Right lobe of liver (tissue), 4 donors: Measurements from ENCODE around the gene THAP7.

Experiments used
- POLR2A ChIP-seq: fragments of 450-650 bp; IDR thresholded peaks from one replicate; pipeline ENCODE4 v1.6.1; 2017; ENCODE audit warnings: antibody characterized with exemption, mild to moderate bottlenecking
- TF ChIP-seq, protein P1 (sequence below), 4 donors: fragments of 200-600 bp in 3 of 4; fragments of 450-650 bp in 1 of 4; IDR thresholded peaks; one replicate each; pipeline versions ENCODE4 v1.5.1 to v1.8.0; 2016 to 2022; ENCODE audit warnings: antibody characterized with exemption in 4 of 4, mild to moderate bottlenecking in 2 of 4
- donor health status: DM: no; HTN: no; CAD: no.
- donor health status: DM: no; HTN: no; CAD: no.
- donor health status: DM: no; HTN: yes; CAD: no.

DNA sequence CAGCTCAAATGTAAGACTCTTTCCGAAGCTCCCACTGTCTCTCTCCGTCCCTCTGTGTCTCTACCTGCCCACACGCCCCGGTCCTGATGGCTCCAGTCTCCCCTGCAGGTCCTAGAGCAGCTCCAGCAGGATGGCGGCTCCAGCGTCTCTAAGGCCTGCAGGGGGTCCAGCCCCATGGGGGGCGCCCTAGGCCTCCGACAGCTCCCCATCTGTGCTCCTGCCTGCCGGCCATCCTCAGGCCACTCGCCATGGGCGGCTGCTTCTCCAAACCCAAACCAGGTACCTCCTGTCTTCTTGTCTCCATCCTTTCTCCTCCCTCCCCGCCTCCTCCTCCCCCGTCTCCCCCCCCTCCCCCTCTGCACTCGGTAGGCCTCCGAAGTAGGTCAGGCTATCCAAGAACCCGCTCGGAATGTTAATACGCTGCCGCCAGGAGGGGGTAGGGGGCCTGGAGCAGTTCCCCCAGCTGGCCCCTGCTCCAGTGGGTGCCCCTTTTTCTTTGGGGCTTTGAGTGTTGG is 34.2 kb downstream of the THAP7 start:
- TF ChIP-seq POLR2A, result no peak
- TF ChIP-seq, protein P1, sequence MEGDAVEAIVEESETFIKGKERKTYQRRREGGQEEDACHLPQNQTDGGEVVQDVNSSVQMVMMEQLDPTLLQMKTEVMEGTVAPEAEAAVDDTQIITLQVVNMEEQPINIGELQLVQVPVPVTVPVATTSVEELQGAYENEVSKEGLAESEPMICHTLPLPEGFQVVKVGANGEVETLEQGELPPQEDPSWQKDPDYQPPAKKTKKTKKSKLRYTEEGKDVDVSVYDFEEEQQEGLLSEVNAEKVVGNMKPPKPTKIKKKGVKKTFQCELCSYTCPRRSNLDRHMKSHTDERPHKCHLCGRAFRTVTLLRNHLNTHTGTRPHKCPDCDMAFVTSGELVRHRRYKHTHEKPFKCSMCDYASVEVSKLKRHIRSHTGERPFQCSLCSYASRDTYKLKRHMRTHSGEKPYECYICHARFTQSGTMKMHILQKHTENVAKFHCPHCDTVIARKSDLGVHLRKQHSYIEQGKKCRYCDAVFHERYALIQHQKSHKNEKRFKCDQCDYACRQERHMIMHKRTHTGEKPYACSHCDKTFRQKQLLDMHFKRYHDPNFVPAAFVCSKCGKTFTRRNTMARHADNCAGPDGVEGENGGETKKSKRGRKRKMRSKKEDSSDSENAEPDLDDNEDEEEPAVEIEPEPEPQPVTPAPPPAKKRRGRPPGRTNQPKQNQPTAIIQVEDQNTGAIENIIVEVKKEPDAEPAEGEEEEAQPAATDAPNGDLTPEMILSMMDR (IDR thresholded peaks at IDR 0.05), result no peak
